ENCODE measurements around the gene GABBR2. TPM values are rescaled to one million over a fixed set of nuclear protein-coding genes. Genes with fewer than 3 reads are reported as not detected.

GABBR2 gene
- total RNA-seq, 1 donor from 2014 or later, result not detected

DNA sequence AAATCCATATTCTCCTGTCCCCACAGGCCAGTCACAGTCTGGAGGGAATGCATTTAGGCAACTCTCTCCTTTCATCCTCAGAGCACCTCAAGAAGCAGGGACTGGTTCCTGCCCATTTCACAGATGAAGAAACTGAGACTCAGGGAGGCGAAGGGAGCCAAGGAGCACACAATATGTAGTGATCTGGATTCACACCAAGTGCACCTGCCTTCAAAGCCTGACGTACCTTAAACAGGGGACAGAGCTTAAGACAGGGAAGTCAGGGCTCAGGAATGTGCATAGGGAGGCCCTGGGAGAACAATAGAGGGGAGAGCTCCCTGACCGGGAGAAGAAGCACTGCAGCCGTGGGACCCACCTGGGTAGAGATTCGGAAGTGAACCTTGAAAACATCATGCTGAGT is 83.0 kb downstream of the GABBR2 start:
- no peak for ATAC-seq

DNA sequence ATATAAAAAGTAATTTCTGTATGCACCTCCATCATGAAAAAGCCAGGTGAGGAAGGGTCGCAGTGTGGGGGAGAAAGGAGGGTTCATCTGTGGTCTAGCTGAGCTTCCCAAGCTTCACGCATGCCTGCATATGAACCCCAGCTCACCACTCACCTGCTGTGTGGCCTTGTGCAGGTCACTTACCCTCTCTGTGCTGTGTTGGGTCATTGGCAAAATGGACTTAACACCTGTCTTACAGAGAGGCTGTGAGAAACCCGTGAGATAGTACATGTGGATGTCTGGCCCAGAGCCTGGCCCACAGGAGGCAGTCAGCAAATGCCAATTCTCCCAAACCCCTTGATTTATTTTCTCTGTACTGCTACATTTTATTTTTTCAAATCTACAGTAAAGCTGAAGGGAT is 88.9 kb downstream of the GABBR2 start:
- ATAC-seq, result no peak

DNA sequence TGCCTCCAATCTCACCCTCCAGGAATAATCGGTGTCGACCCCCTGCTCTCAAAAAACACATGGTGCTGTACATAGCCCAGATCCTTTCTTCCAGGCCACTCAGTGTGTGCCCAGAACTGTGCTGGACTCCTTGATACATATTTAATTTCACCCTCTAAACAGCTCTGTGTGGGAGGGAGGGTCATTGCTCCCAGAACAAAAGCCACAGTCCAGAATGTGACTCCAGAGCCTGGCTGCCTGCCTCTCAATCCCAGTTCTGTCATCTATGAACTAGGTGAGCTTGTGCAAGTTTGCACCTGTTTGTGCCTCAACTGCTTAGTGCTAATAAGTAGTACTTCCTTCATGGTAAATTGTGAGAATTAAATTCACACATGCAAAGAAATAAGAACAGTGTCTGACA is 93.1 kb downstream of the GABBR2 start:
- no peak for ATAC-seq

DNA sequence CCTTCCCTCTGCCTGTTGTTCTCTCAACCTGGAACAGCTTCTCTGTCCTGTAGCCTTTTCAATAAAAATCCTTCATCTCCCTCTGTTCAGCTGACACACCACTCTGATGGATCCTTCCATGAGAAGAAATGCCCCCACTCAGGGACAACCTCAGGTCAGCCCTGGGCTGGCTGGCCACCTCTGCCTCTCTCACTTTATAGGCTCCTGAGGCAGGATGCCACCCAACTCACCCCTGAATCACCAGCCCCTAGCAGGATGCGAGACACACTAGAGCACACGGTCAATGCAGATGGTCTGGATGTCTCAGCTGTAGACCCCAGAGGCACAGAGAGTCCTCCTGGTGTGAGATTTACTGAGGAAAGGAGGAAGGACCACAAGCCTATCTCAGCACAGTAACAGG is 93.8 kb downstream of the GABBR2 start:
- no peak for ATAC-seq

DNA sequence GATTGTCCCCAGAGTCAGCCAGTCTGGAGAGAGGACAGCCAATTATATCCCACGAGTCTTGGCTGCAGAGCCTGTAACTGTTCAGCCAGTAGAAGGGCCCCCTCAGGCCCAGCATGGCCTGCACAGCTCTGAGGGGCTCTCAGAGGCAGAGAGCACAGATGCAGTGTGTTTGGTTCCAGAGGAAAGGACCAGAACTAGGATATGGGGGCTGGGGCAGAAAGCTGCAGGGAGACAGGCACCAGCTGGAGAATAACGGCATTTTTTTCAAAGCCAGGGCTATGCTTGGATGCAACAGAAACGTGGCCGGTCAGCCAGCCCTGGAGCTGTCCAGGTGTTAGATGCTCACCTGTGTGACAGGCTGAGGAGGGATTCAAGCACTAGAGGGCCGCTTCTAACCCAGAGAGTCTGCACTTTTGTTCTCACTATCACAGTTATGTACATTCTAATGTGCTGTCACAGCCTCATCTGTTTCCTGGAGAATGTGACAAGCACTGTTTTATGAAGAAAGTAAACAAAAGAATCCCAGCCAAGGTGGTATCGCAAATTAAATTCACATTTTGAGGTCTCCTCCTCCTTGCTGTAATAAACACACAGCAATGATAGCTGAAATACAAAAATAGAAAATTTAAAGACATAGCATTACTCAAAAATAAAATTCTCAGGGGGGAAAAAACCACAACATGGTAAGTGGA is 96.5 kb downstream of the GABBR2 start:
- no peak for ATAC-seq

DNA sequence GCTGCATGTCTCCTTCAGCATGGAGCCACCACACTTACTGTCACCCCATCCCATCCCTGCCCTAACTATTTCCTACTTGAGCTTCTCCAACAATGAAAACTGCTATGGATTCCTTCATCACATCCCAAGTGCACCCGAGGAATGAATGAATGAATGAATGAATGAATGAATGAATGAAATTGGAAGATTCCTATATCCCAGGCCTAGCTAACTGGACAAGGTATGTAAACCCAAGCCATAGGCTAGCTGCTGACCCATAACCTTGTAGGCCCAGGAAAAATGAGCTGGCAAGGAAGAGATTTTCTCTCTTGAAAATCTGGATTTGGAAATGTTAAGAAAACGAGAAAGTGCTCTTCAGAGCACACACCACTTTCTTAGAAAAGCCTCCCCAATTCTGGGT is 97.4 kb downstream of the GABBR2 start:
- no peak for ATAC-seq

DNA sequence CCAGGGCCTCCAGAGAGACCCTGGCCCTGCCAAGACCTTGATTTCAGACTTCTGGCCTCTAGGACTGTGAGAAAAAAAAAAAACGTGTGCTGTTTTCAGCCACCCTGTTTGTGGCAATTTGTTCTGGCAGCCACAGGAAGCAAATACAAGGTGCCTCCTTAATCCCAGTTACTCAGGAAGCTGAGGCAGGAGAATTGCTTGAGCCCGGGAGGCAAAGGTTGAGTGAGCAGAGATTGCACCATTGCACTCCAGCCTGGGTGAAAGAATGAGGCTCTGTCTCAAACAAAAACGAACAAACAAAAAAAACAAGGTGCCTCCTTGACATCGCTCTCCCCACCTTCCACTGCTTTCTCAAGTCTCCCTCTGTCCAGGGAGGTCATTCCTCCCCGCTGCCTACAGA is 98.0 kb downstream of the GABBR2 start:
- no peak for ATAC-seq

DNA sequence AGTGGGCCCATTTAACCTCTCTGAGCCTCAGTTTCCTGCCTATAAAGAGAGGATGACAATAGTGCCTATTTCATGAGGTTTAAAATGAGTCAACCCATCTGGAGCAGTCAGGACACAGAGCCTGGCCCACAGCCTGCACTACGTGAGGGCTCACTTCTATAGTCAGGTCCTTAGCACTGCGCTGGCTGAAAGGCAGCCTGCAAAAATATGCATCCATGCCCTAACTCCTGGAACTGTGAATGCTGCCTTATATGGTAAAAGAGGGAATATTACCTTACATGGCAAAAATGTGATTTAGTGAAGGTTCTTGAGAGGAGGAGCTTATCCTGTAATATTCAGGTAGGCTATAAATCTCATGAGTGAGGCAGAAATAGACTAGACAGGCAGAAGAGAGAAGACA is 98.5 kb downstream of the GABBR2 start:
- ATAC-seq, result no peak

DNA sequence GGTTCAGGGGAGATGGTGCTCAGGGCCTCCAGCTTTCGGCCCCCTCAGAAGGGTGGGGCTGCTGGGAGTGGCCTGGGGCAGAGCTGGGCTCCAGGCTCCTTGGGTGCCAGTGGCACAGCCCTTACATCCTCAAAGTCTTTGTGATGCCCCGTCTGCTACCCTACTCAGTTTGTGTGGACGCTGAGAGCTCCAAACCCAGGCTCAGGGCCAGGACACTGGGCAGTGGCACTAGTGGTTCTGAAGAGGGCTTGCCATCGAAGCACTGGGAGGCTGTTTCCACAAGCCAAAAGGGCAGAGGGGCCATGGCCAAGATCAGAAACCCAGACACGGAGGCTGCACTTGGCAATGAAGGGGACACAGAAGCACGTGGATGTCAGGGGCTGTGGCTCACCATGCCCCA is 99.1 kb downstream of the GABBR2 start:
- ATAC-seq, result no peak

DNA sequence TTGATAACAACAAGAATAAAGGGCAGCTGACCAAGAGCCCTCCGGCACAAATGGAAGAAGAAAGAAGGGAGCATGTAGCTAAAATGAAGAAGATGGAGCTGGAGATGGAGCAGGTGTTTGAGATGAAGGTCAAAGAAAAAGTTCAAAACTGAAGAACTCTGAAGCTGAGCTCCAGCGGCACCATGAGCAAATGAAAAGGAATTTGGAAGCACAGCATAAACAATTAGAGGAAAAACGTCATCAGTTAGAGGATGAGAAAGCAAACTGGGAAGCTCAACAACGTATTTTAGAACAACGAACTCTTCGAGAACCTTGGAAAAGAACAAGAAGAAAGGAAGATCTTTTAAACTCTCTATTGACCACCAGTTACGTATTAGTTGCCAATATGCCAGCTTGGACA is 100.9 kb downstream of the GABBR2 start:
- ATAC-seq, result no peak

DNA sequence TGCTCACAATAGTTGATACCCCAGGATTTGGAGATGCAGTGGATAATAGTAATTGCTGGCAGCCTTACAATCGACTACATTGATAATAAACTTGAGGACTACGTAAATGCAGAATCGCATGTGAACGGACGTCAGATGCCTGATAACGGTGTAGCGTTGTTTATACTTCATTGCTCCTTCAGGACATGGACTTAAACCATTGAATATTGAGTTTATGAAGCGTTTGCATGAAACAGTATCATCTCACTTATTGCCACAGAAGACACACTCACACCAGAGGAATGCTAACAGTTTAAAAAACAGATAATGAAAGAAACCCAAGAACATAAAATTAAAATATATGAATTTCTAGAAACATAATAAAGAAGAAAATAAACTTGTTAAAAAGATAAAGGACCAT is 101.6 kb downstream of the GABBR2 start:
- ATAC-seq, result no peak

DNA sequence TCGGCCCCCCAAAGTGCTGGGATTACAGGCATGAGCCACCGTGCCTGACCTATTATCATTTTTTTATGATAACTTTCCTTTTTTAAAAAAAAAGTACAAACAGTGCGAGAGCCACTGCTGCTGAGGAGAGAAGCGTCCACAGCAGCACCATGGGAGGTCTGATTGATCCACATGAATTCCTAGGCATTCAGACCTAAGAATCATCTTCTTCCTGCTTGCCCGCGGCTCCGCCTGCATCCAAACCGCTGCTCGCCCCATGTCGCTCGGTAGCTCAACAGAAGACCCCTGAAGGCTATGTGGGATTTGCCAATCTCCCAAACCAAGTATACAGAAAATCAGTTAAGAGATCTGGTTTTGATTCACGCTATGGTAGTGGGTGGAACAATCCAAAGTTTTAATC is 102.0 kb downstream of the GABBR2 start:
- ATAC-seq, result no peak

DNA sequence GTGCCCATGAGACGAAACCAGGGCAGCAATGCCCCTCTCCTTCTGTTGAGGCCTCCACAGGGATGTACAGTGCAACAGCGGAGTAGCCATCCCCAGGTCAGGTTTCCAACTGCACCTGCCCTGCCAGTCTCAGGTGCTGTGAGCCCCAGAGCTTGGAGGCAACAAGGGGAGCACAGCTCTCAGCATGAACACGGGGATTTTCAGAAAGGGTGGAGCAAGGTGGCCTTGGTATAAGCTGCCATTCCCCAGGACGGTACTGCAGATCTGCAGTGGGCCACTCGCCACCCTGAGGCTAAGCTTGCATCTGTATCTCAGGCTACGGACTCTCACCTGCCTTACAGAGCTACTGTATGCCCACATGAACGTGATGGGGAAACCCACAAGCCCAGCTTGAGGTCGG is 103.6 kb downstream of the GABBR2 start:
- ATAC-seq, result no peak

DNA sequence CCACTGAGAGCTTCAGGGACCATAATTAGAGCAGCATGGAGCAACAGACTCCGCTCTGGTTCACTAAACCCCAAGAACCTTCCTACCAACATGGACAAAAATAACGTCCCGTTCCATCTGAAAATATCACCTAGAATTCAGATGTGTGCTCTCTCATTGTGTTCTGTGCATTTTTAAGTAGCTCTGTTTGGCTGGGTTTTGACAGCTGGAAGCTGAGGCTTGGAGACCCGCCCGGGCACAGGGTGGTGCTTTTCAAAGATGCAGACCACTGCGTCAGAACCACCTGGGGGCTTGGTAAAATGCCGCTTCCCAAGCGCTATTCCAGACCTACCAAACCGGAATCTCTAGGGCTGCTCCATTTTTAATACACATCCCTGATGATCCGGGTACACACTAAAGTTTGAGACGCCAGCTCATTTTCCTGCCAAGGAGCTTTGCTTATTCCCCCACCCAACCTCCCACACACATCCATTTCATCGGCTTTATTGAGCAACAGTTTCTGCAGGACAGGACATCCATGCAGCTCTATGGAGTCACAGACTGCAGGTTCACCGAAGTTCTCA is 104.8 kb downstream of the GABBR2 start:
- ATAC-seq, result peak; percentile 35

DNA sequence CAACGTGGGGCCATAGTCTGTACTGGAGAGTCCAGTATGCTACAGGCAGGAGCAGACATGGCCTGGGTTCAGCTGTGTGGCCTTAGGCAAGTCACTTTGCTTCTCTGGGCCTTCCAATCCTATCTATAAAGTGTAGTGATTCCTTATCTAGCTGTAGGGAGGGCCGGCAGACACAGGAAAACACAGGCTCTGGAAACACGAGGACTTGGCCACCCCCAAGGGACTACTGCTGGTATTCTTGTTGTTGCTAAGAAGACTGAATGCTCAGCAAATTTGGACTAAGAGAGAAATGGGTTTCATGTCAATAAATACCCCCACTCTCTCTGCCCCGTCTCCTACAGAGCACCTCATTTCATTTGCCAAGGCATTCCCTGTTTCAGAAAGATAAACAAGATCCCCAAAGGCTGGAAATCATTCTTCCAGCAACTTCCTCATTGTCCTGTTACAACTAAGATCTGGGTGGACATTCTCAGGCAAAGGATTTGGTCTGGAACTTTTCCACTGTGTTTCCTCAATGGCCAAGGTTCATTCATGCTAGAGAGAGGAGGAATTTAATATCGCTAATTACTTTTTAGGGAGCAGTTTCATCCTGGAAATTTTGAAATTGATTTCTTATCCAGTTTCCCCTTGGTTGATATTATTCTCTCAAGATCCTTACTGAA is 105.8 kb downstream of the GABBR2 start:
- no peak for ATAC-seq

DNA sequence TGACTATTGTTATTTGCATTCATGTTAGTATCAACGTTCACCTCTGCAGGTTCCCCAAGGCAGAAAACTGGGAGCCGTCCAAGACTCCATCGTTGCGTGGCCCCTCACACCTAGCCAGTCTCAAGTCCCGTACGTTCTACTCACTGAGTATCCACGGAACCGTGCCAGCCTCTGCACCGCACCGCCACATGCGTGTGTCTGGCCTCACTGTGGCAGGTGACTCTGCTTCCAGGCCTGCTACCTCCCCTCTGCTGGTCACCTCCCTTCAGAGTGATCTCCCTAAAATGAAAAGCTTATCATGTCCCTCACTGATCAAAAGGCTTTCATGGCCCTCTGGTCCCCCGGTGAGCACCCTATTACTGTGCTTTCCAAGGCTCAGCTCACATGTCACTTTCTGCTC is 108.1 kb downstream of the GABBR2 start:
- no peak for ATAC-seq

DNA sequence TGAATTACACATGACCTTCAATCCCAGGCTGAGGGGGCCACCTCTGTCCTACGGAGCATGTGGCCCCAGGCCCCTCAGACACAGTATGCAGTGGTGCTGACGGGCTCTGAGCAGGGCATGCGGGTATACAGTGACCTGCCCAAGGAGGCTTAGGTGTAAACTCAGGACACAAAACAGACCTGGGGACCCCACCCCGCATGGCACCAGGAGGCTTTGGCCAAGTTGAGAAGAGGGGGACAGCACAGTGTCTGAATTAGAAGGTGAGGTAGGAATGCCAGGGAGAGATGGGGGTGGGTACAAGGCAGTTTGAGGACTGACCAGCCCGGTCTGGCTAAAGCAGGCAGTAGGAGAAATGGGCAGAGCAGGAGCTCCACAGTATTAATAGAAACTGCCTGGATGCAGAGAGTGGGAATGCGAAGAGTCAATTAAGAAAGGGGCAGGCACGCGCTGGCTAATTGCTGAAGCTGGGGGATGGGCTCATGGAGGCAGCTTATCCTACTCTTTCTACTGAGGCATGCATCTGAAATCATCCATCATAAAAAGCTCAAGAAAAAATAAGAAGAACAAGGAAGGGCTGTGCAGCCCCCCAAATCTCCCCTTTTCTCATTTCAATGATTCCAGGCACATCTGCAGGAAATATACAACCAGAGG is 109.0 kb downstream of the GABBR2 start:
- no peak for ATAC-seq

DNA sequence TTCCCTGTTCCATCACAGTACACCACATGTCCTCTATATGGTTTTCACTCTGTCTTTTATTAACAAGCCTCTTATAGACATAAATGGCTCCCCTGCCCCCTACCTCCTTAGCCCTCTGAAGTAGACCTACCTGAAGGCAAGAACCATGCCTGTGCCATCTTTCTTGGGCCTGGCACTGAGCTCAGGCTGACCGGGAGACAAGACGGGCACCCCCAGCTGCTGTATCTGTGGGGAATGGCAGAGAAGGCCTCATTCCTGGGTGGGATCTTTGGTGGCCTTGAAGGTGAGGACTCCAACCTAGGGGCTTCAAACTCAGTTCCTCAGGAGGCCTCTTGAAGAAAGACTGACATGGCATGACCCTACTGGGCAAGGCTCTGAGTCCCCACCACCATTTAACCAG is 109.9 kb downstream of the GABBR2 start:
- ATAC-seq, result no peak

DNA sequence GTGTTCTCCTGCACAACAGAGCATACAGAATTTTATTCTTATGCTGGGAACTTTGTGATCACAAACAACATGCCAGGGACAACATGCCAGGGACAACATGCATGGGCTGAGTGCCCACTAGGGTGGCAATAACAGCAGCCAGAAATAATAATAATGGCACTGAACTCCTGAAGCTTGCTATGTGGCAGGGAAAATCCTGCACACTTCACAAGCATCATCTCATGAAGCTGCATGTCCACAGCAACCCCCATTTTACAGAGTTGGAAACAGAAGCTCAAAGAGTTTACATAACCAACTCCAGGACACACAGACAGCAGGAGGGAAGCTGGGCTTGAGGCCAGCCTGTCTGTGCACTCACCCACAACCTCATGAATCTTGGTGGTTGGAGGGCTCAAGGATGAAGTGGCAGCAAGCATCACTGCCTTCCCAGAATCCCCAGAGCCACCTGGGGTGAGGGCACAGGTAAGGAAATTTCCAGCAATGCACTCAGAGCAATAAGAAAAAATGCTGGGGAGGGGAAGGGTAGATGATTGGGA is 111.4 kb downstream of the GABBR2 start:
- ATAC-seq, result no peak

DNA sequence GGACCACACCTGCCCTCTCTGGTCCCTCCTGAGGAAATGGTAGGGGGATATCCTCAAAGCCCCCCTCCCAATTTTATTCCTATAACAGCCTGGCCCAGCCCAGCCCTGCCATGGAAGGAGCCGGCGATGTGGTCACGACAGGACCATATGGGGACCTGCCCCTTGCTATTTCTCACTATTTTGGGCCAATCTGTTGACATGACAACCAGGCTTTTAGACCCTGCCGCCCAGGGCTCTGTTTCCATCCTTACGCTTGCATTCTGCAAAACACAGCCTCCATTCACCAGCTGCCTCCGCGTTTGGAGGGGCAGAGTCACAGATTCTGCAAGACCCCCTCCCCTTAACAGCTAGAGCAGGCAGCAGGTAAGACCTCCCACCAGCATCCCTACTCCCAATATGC is 112.2 kb downstream of the GABBR2 start:
- no peak for ATAC-seq

DNA sequence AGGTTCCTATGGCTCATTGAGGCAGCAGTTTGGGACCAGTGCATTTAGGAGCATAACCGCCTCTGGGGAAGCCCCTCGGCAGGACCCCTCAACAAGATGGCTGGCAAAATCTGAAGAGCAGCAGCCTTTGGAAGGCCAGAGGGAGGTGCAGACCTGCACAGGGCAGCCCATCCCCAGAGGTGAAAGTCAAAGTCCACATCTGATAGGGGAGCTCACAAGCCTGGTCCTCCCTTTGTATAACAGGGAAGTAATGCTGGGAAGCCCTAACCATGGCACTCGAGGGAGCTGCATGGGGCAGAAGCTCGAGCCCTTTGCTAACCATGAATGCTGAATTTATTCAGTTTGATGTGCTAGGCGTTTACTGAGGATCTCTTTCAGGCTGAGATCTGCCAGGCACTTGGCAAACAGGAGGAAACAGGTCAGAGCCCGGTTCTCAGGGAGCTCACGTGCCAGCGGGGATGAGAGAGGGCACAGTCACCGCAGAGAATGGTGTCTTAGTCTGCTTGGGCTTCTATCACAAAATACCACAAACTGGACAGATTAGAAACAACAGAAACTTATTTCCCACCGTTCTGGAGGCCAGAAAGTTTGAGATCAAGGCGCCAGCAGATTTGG is 114.1 kb downstream of the GABBR2 start:
- ATAC-seq, result no peak

DNA sequence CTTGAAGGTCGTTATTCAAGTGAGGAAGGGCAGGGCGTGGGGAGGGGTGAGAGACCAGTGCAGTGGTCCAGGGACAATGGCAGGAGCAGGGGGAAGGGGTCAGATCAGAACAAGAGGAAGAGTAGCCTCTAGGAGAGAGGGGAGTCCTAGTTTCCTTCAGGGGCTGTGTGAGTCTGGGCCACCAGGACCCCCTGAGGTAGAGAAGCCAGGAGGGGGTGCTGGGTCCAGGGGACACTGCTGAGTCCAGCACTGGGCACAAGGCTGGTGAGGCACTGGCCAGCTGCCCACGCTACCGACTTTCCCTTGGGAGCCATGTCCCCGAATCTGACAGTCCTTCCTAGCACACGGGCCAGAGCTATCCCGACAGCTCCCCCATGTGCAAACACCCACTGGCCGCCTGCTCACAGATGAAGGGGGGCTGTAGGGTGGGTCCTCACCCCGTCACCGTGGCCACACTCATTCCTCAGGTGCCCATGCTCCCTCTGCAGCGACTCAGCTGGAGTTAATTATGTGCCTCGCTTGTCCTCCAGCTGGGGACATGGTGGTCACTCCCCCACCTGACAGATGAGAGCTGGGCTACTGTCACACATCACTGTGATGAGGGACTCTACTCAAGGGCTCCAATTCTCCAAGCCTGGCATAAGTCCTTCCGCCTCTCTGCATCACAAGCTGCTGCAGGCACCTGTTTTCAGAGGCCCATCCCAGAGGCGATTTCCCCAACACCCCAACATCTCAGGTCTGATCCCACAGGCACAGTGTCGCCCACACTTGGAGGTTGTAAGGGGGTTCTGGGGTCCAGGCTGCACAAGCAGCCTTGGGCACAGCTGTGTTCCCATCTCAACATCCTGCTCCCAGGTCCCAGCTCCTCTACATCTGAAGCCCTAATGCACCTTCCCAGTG is 115.1 kb downstream of the GABBR2 start:
- no peak for ATAC-seq
